H9 (cell line): ENCODE results near the gene BTBD19. TPM values are rescaled to one million over a fixed set of nuclear protein-coding genes. Genes with fewer than 3 reads are reported as not detected.

ENCODE experiments used
- DNase-seq: peaks from one replicate; pipeline ENCODE4 v3.0.0-alpha.2; 2017
- H2AFZ ChIP-seq: one replicate; pipeline ENCODE4 v1.6.1; 2013; ENCODE audit warnings: mild to moderate bottlenecking, low read length, control low read depth, moderate library complexity
- H2AK5ac ChIP-seq: 2 replicates; pipeline ENCODE4 v1.6.1; 2013; ENCODE audit warnings: low read length, control low read depth, mixed read lengths; ENCODE audit not compliant: insufficient read length
- H2BK120ac ChIP-seq: one replicate; pipeline ENCODE4 v1.6.1; 2013; ENCODE audit warnings: low read depth, mild to moderate bottlenecking, low read length, control low read depth, inconsistent platforms; ENCODE audit not compliant: poor library complexity, severe bottlenecking
- H2BK12ac ChIP-seq: 2 replicates; pipeline ENCODE4 v1.6.1; 2013; ENCODE audit warnings: low read length, control low read depth, mixed read lengths, low read depth; ENCODE audit not compliant: insufficient read length
- H2BK15ac ChIP-seq: 2 replicates; pipeline ENCODE4 v1.6.1; 2013; ENCODE audit warnings: low read depth, low read length, control low read depth
- H2BK20ac ChIP-seq: one replicate; pipeline ENCODE4 v1.6.1; 2013; ENCODE audit warnings: low read depth, mild to moderate bottlenecking, low read length, control low read depth, inconsistent platforms; ENCODE audit not compliant: poor library complexity, severe bottlenecking
- H2BK5ac ChIP-seq: 2 replicates; pipeline ENCODE4 v1.6.1; 2013; ENCODE audit warnings: low read length, control low read depth, mixed read lengths; ENCODE audit not compliant: insufficient read length
- H3K14ac ChIP-seq: 2 replicates; pipeline ENCODE4 v1.6.1; 2013; ENCODE audit warnings: low read length, control low read depth; ENCODE audit not compliant: insufficient read depth
- H3K18ac ChIP-seq: 2 replicates; pipeline ENCODE4 v1.6.1; 2013; ENCODE audit warnings: low read depth, mild to moderate bottlenecking, mixed read lengths, low read length, control low read depth; ENCODE audit not compliant: insufficient read length
- H3K23ac ChIP-seq: 2 replicates; pipeline ENCODE4 v1.6.1; 2013; ENCODE audit warnings: low read length, control low read depth, mixed read lengths, low read depth; ENCODE audit not compliant: insufficient read length
- H3K23me2 ChIP-seq: 2 replicates; pipeline ENCODE4 v1.6.1; 2013; ENCODE audit warnings: low read depth, mild to moderate bottlenecking, mixed read lengths, low read length, control low read depth; ENCODE audit not compliant: insufficient read length, poor library complexity, severe bottlenecking
- H3K27ac ChIP-seq: 2 replicates; pipeline ENCODE4 v1.5.1; 2013; ENCODE audit warnings: low read length, control low read depth, mixed read lengths, low read depth; ENCODE audit not compliant: insufficient read length
- H3K27me3 ChIP-seq: 2 replicates; pipeline ENCODE4 v1.6.1; 2013; ENCODE audit warnings: low read length, control low read depth, inconsistent platforms; ENCODE audit not compliant: insufficient read depth
- H3K4ac ChIP-seq: 2 replicates; pipeline ENCODE4 v1.6.1; 2013; ENCODE audit warnings: low read depth, mild to moderate bottlenecking, control low read depth, inconsistent platforms, low read length, moderate library complexity
- H3K4me1 ChIP-seq: 2 replicates; pipeline ENCODE4 v1.6.1; 2013; ENCODE audit warnings: low read length, control low read depth, inconsistent platforms; ENCODE audit not compliant: insufficient read depth
- H3K4me2 ChIP-seq: 2 replicates; pipeline ENCODE4 v1.6.1; 2013; ENCODE audit warnings: low read length, control low read depth, mixed read lengths; ENCODE audit not compliant: insufficient read length, insufficient read depth
- H3K56ac ChIP-seq: 2 replicates; pipeline ENCODE4 v1.6.1; 2013; ENCODE audit warnings: low read depth, mild to moderate bottlenecking, mixed read lengths, low read length, control low read depth; ENCODE audit not compliant: insufficient read length
- H3K79me1 ChIP-seq: 2 replicates; pipeline ENCODE4 v1.6.1; 2013; ENCODE audit warnings: low read depth, mild to moderate bottlenecking, moderate library complexity, low read length, control low read depth, inconsistent platforms; ENCODE audit not compliant: insufficient read depth, poor library complexity, severe bottlenecking
- H3K79me2 ChIP-seq: 2 replicates; pipeline ENCODE4 v1.6.1; 2013; ENCODE audit warnings: low read length, control low read depth, inconsistent platforms; ENCODE audit not compliant: insufficient read depth
- H3K9ac ChIP-seq: 2 replicates; pipeline ENCODE4 v1.6.1; 2013; ENCODE audit warnings: low read length, control low read depth, mixed read lengths; ENCODE audit not compliant: insufficient read length; ENCODE audit errors: extremely low read depth
- H3K9me3 ChIP-seq: one replicate; pipeline ENCODE4 v1.6.1; 2013; ENCODE audit warnings: low read depth, low read length, inconsistent platforms; ENCODE audit not compliant: control insufficient read depth
- H3T11ph ChIP-seq: one replicate; pipeline ENCODE4 v1.6.1; 2013; ENCODE audit warnings: mild to moderate bottlenecking, low read length, control low read depth, inconsistent platforms
- H4K20me1 ChIP-seq: one replicate; pipeline ENCODE4 v1.6.1; 2013; ENCODE audit not compliant: control insufficient read depth, insufficient read length, insufficient read depth
- H4K5ac ChIP-seq: 2 replicates; pipeline ENCODE4 v1.6.1; 2013; ENCODE audit warnings: low read depth, mild to moderate bottlenecking, mixed read lengths, low read length, control low read depth; ENCODE audit not compliant: insufficient read length
- H4K8ac ChIP-seq: replicated peaks from 2 replicates; pipeline ENCODE4 v1.6.1; 2013; ENCODE audit warnings: low read length, control low read depth, mixed read lengths, low read depth; ENCODE audit not compliant: insufficient read length
- H4K91ac ChIP-seq: 2 replicates; pipeline ENCODE4 v1.6.1; 2013; ENCODE audit warnings: low read depth, mild to moderate bottlenecking, moderate library complexity, mixed read lengths, low read length, control low read depth; ENCODE audit not compliant: insufficient read length
- H3K27ac Mint-ChIP-seq, 3 experiments: 2 replicates in 2 of 3; 3 replicates in 1 of 3; pipeline ENCODE4 v1.8.0; 2020 to 2021; ENCODE audit warnings: mixed read lengths in 3 of 3, mild to moderate bottlenecking in 1 of 3, moderate library complexity in 1 of 3
- H3K27me3 Mint-ChIP-seq: 2 replicates; pipeline ENCODE4 v1.8.0; 2021; ENCODE audit warnings: low read depth, mild to moderate bottlenecking, moderate library complexity, mixed read lengths
- H3K36me3 Mint-ChIP-seq, 3 experiments: 2 replicates in 2 of 3; 3 replicates in 1 of 3; pipeline ENCODE4 v1.8.0; 2020 to 2021; ENCODE audit warnings: low read depth in 3 of 3, mixed read lengths in 3 of 3; ENCODE audit not compliant: insufficient read depth in 1 of 3
- H3K4me1 Mint-ChIP-seq, 2 experiments: 2 replicates each; pipeline ENCODE4 v1.8.0; 2020; ENCODE audit warnings: mixed read lengths in 2 of 2
- H3K4me3 Mint-ChIP-seq, 2 experiments: 2 replicates in 1 of 2; 3 replicates in 1 of 2; pipeline ENCODE4 v1.8.0; 2020 to 2021; ENCODE audit warnings: mild to moderate bottlenecking in 2 of 2, mixed read lengths in 2 of 2, moderate library complexity in 1 of 2
- H3K9me3 Mint-ChIP-seq, 2 experiments: 2 replicates in 1 of 2; 3 replicates in 1 of 2; pipeline ENCODE4 v1.8.0; 2020; ENCODE audit warnings: mild to moderate bottlenecking in 2 of 2, mixed read lengths in 2 of 2, moderate library complexity in 1 of 2
- CTCF ChIP-seq: fragments of 200-600 bp; sonication (generic); conservative IDR thresholded peaks from 3 replicates; pipeline ENCODE4 v1.8.0; 2021; ENCODE audit warnings: antibody characterized with exemption, mild to moderate bottlenecking
- WGBS: extraction: QIAGEN DNeasy Blood & Tissue Kit; methylation state at CpG from one replicate; pipeline ENCODE4 v1.1.7; 2013; ENCODE audit warnings: missing lambda C conversion rate, low lambda C conversion rate, mixed read lengths; ENCODE audit not compliant: insufficient read length; ENCODE audit errors: extremely low coverage; 5-methylcytosine and 5-hydroxymethylcytosine counted together
- total RNA-seq: library from RNA; stranded (reverse); gene quantifications from 2 replicates; pipeline ENCODE4 v1.2.1, GENCODE V29; 2021

The BTBD19 gene
- total RNA-seq, 1 experiment from 2014 or later = 1.9 TPM

- H3K9me3 Mint-ChIP-seq = no peaks in the 10 kb centered on the region
- Histone ChIP-seq H3K79me1 (no peaks in the 10 kb centered on the region), H2BK120ac (no peak overlapping the region), H2AFZ (no peak overlapping the region), H3K4me2 (no peak overlapping the region), H3T11ph (no peak overlapping the region), H3K9me3 (no peaks in the 10 kb centered on the region), H3K14ac (no peak overlapping the region), H2BK5ac (no peak overlapping the region), H2AK5ac (no peak overlapping the region), H3K9ac (no peak overlapping the region), H2BK15ac (no peak overlapping the region), H4K8ac (no peak overlapping the region), H3K56ac (no peak overlapping the region), H3K23ac (no peak overlapping the region), H3K27ac (no peak overlapping the region), H3K27me3 (no peaks in the 10 kb centered on the region), H4K91ac (no peak overlapping the region), H4K20me1 (no peaks in the 10 kb centered on the region), H3K4me1 (peaks cover 7% of the 10 kb centered on the region; the same call in 1 of the 2 replicates), H4K5ac (no peak overlapping the region), H3K23me2 (peaks cover 9% of the 10 kb centered on the region), H3K79me2 (no peaks in the 10 kb centered on the region), H2BK12ac (no peak overlapping the region), H3K4ac (no peak overlapping the region), H2BK20ac (no peak overlapping the region), H3K18ac (no peak overlapping the region)
- peaks cover 3% of the 10 kb centered on the region for H3K27me3 Mint-ChIP-seq
- no peak overlapping the region for H3K4me3 Mint-ChIP-seq
- peaks cover 25 to 31% of the 10 kb centered on the region in 2 experiments for H3K4me1 Mint-ChIP-seq
- whole genome bisulfite sequencing = no CpG with 5 or more reads among the region's 9 CpGs
- no peak for DNase-seq
- no peak overlapping the region for H3K27ac Mint-ChIP-seq
- peaks cover 3 to 44% (median 26%) of the 10 kb centered on the region in 3 experiments for H3K36me3 Mint-ChIP-seq
- no peak for TF ChIP-seq CTCF
Observed at GRCh38 chr1:44803062-44803311, 5.3 kb upstream of the BTBD19 start.
